HepG2 (cell line): Measurements from ENCODE around the gene TMEM127. TPM values are rescaled to one million over a fixed set of nuclear protein-coding genes. Genes with fewer than 3 reads are reported as not detected.

ENCODE experiments used
- AHR ChIP-seq: IDR thresholded peaks from 2 replicates; pipeline ENCODE4 v1.6.1; 2018; ENCODE audit warnings: missing genetic modification reagents, missing compliant biosample characterization
- ATF2 ChIP-seq: sonication (generic); formaldehyde crosslinking; IDR thresholded peaks from 2 replicates; pipeline ENCODE4 v1.4.0; 2020; ENCODE audit warnings: missing genetic modification reagents
- FOXK1 ChIP-seq: sonication (generic); formaldehyde crosslinking; IDR thresholded peaks from 2 replicates; pipeline ENCODE4 v1.4.0; 2020; ENCODE audit warnings: low read depth, missing genetic modification reagents, borderline replicate concordance
- HMG20A ChIP-seq: IDR thresholded peaks from 2 replicates; pipeline ENCODE4 v1.6.1; 2016; ENCODE audit warnings: borderline replicate concordance
- IKZF1 ChIP-seq: fragments of 450-650 bp; IDR thresholded peaks from 2 replicates; pipeline ENCODE4 v1.7.1; 2016
- IRX3 ChIP-seq: sonication (generic); formaldehyde crosslinking; IDR thresholded peaks from 2 replicates; pipeline ENCODE4 v1.8.1; 2023; ENCODE audit warnings: mild to moderate bottlenecking, low read depth, missing genetic modification reagents, borderline replicate concordance
- ISX ChIP-seq: sonication (generic); formaldehyde crosslinking; conservative IDR thresholded peaks from 2 replicates; pipeline ENCODE4 v1.5.0; 2020; ENCODE audit warnings: missing genetic modification reagents
- MYC ChIP-seq: sonication (generic); formaldehyde crosslinking; IDR thresholded peaks from 2 replicates; pipeline ENCODE4 v1.9.0; 2021; ENCODE audit warnings: missing genetic modification reagents, borderline replicate concordance
- PATZ1 ChIP-seq: sonication (generic); formaldehyde crosslinking; IDR thresholded peaks from 2 replicates; pipeline ENCODE4 v1.4.0; 2020; ENCODE audit warnings: missing genetic modification reagents
- POLR2AphosphoS5 ChIP-seq: IDR thresholded peaks from 2 replicates; pipeline ENCODE4 v1.6.1; 2012; ENCODE audit warnings: low read depth, low read length
- SIX1 ChIP-seq: sonication (generic); formaldehyde crosslinking; IDR thresholded peaks from 2 replicates; pipeline ENCODE4 v1.4.0; 2020; ENCODE audit warnings: missing genetic modification reagents, borderline replicate concordance
- ZBTB33 ChIP-seq: sonication (generic); formaldehyde crosslinking; IDR thresholded peaks from 2 replicates; pipeline ENCODE4 v1.4.0; 2020; ENCODE audit warnings: missing genetic modification reagents
- ZBTB4 ChIP-seq: sonication (generic); formaldehyde crosslinking; IDR thresholded peaks from 2 replicates; pipeline ENCODE4 v1.4.0; 2020; ENCODE audit warnings: missing genetic modification reagents, mild to moderate bottlenecking, borderline replicate concordance
- ZNF18 ChIP-seq: sonication (generic); formaldehyde crosslinking; IDR thresholded peaks from 2 replicates; pipeline ENCODE4 v1.8.0; 2022; ENCODE audit warnings: mild to moderate bottlenecking, missing genetic modification reagents; ENCODE audit not compliant: insufficient replicate concordance
- ZNF414 ChIP-seq: sonication (generic); formaldehyde crosslinking; IDR thresholded peaks from 2 replicates; pipeline ENCODE4 v1.5.0; 2020; ENCODE audit warnings: missing genetic modification reagents
- ZNF547 ChIP-seq: sonication (generic); formaldehyde crosslinking; IDR thresholded peaks from 2 replicates; pipeline ENCODE4 v1.5.1; 2020; ENCODE audit warnings: mild to moderate bottlenecking, missing genetic modification reagents
- ZNF567 ChIP-seq: sonication (generic); formaldehyde crosslinking; IDR thresholded peaks from 2 replicates; pipeline ENCODE4 v1.8.1; 2023; ENCODE audit warnings: mild to moderate bottlenecking, missing genetic modification reagents, borderline replicate concordance
- ZNF768 ChIP-seq: sonication (generic); formaldehyde crosslinking; IDR thresholded peaks from 2 replicates; pipeline ENCODE4 v1.4.0; 2020; ENCODE audit warnings: missing genetic modification reagents
- polyA plus RNA-seq, 8 experiments: library from polyadenylated mRNA; depleted of rRNA in 3 of 8; stranded (reverse) in 7 of 8; unstranded in 1 of 8; fragments of >200 nt; fragmentation: Illumina TruSeq in 4 of 8; extraction: Trizol in 4 of 8; gene quantifications; 2 replicates each; pipeline versions ENCODE4 v1.2.1 to v1.2.3, GENCODE V29; 2011 to 2016; ENCODE audit warnings: low read depth in 4 of 8, missing spikeins in 1 of 8, mixed read lengths in 1 of 8; ENCODE audit not compliant: insufficient read depth in 1 of 8
- total RNA-seq, 5 experiments: library from RNA; depleted of rRNA; stranded (reverse); fragments of >200 nt; fragmentation: Illumina TruSeq; extraction: Trizol; gene quantifications; 2 replicates each; pipeline ENCODE4 v1.2.3, GENCODE V29; 2016; ENCODE audit warnings: low read depth in 1 of 5

TMEM127 gene
- total and polyA plus RNA-seq, 2 of the 13 experiments (the other 11 are each of a cell fraction or from before 2014, with no cell fraction given) = 21.5 to 33.9 TPM

- TF ChIP-seq FOXK1 (0 out of 2 replicates have a peak, but pooled peaks have one; percentile 25), IRX3 (CRISPR knock-in tag) (no peak), ZNF547 (CRISPR knock-in tag) (0 out of 2 replicates have a peak, but pooled peaks have one; percentile 9), ZNF414 (CRISPR knock-in tag) (no peak), ZBTB33 (CRISPR knock-in tag) (0 out of 2 replicates have a peak, but pooled peaks have one; percentile 47), IKZF1 (no peak), PATZ1 (CRISPR knock-in tag) (no peak), ATF2 (CRISPR knock-in tag) (0 out of 2 replicates have a peak, but pooled peaks have one; percentile 54), POLR2AphosphoS5 (peak; percentile 25; the same call in 1 of the 2 replicates), ZBTB4 (0 out of 2 replicates have a peak, but pooled peaks have one; percentile 50), ZNF18 (CRISPR knock-in tag) (no peak), ZNF768 (CRISPR knock-in tag) (0 out of 2 replicates have a peak, but pooled peaks have one; percentile 22), SIX1 (CRISPR knock-in tag) (no peak), MYC (CRISPR knock-in tag) (no peak), AHR (CRISPR knock-in tag) (0 out of 2 replicates have a peak, but pooled peaks have one; percentile 37), ISX (no peak), ZNF567 (CRISPR knock-in tag) (peak; percentile 29; the same call in 1 of the 2 replicates), HMG20A (0 out of 2 replicates have a peak, but pooled peaks have one; percentile 24)
Measured at GRCh38 chr2:96259497-96259921, 6.3 kb downstream of the TMEM127 start (continued).
